Measurements from ENCODE around the gene ZNF850.

Gene ZNF850

GRCh38 chr19:36687214-36688056 lies 85.2 kb downstream of the ZNF850 start, which contains the start of gene ZNF567:
TSS of gene ZNF567 (plus strand) at chr19:36687612. CDS start at chr19:36694868, 7,256 bp downstream.
- peak; percentile 100 for DNase-seq

- peak; percentile 57 for DNase-seq
These were observed 86.0 kb downstream of the ZNF850 start for GRCh38 chr19:36686365-36687213.

DNA sequence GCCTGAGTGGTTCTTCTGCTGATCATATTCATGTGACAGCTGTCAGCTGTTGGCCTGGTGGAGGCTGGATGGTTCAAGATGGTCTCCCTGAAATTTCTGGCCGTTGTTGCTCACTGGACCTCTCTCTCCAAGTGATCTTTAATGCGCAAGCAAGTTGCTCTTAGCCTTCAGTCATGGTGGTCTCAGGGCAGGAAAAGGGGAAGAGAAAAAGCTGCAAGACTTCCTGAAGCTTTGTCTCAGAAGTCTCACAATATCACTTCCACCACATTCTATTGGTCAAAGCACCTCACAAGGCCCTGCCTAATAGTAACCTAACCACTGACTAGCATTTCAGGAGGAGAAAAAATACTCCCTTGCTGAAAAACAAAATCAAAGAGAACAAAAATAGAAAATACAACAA lies 86.8 kb downstream of the ZNF850 start:
- no peak for DNase-seq

DNA sequence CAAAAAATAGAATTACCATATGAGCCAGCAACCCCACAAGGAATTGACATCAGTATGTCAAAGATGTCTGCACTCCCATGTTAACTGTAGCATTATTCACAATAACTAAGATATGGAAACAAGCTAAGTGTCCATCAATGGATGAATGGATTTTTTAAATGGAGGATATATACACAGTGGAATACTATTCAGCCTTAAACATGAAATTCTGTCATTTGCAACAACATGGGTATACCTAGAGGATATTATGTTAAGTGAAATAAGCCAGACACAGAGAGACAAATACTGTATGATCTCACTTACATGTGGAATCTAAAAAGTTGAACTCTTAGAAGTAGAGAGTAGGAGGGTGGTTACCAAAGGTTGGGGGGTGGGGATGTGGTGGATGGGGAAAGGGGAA lies 93.2 kb downstream of the ZNF850 start:
- DNase-seq, result no peak

- DNase-seq, result no peak
These were observed 98.4 kb downstream of the ZNF850 start for GRCh38 chr19:36674201-36674600.

GRCh38 chr19:36672368-36672767 lies 100.2 kb downstream of the ZNF850 start:
- no peak for DNase-seq

DNA sequence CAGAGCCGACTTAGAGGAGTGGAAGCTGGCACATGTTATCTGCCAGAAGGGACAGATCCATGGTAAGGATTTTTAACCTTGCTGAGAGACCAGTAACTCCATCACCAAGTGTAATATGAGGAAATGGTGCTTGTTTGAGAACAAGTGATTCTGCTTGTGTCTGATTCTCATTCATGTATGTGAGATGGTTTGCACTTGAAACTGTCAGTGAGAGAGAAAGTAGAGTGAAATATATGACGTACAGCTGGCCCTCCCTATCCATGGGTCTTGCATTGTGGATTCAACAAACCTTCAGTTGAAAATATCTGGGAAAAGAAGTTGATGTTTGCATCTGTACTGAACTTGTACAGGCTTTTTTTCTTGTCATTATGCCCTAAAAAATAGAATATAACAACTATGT lies 104.0 kb downstream of the ZNF850 start:
- DNase-seq, result no peak

DNA sequence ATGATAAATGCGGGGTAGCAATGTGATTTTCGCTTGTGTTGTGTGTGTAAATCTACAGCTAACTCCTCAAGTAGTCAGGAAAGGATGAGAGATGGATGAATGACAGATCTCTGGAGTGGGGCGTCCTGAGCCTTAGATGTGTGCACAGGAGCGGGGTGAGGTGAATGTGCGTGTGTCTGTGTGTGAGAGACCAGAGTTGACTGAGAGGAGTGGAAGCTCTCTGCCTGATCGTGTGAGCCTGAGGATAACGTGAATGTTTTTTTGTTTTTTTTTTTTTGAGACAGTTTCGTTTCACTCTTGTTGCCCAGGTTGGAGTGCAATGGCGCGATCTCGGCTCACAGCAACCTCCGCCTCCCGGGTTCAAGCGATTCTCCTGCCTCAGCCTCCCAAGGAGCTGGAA lies 106.8 kb downstream of the ZNF850 start:
- DNase-seq, result no peak

All from activated CD8-positive, alpha-beta memory T cell treated with anti-CD3 and anti-CD28 coated beads, Interleukin-2, amount 50 U/mL, for 48 hours (primary cell).